Left lung (tissue), 10 donors: ENCODE data around the gene PKHD1. TPM values are rescaled to one million over a fixed set of nuclear protein-coding genes. Genes with fewer than 3 reads are reported as not detected.

ENCODE experiments used
- ATAC-seq: fragments of 200-7000 bp; cut with Tn5 transposase; one replicate; pipeline ENCODE4 v1.9.1; 2020; ENCODE audit warnings: moderate library complexity
- DNase-seq, 4 donors: peaks; one replicate each; pipeline ENCODE4 v3.0.0-alpha.2; 2013 to 2020
- H3K27ac ChIP-seq, 2 donors: fragments of 200-600 bp; sonication (generic) in 1 of 2; one replicate each; pipeline versions ENCODE4 v1.5.0 to v1.8.0; 2020 to 2021
- H3K27me3 ChIP-seq, 2 donors: fragments of 200-600 bp; sonication (generic) in 1 of 2; one replicate each; pipeline versions ENCODE4 v1.5.0 to v1.8.0; 2020 to 2021
- H3K36me3 ChIP-seq, 2 donors: fragments of 200-600 bp; sonication (generic) in 1 of 2; one replicate each; pipeline versions ENCODE4 v1.5.0 to v1.8.0; 2020 to 2021
- H3K4me1 ChIP-seq, 2 donors: fragments of 200-600 bp; one replicate each; pipeline ENCODE4 v1.8.0; 2021
- H3K4me3 ChIP-seq, 2 donors: fragments of 200-600 bp; sonication (generic) in 1 of 2; one replicate each; pipeline versions ENCODE4 v1.5.0 to v1.8.0; 2020 to 2021; ENCODE audit warnings: mild to moderate bottlenecking in 1 of 2
- H3K9me3 ChIP-seq, 2 donors: fragments of 200-600 bp; sonication (generic) in 1 of 2; one replicate each; pipeline versions ENCODE4 v1.5.0 to v1.8.0; 2020 to 2021
- intact Hi-C, 2 donors: fragments of 100-400 bp; cut with DNase I; formaldehyde crosslinking; loops; one replicate each; pipeline versions ENCODE4 v1.11.2 to v1.14.2; 2022
- polyA plus RNA-seq, 6 donors: library from polyadenylated mRNA; unstranded; fragments of 120-200 nt; gene quantifications; one replicate each; pipeline ENCODE4 v1.2.1, GENCODE V29; 2013; ENCODE audit not compliant: insufficient read length in 6 of 6
- total RNA-seq, 2 donors: library from RNA; stranded (reverse); fragmentation: NEBNext Ultra II Directional; extraction: Animal tissue kit (Norgen Biotek cat#: 25700); gene quantifications; one replicate each; pipeline ENCODE4 v1.2.1, GENCODE V29; 2021
- TF ChIP-seq, protein P1 (sequence below), 2 donors: fragments of 200-600 bp; sonication (generic) in 1 of 2; IDR thresholded peaks; one replicate each; pipeline versions ENCODE4 v1.5.0 to v1.8.0; 2021; ENCODE audit warnings: antibody characterized with exemption in 2 of 2
- donor health status: DM: no; HTN: yes; CAD: no.
- donor health status: DM: no; HTN: no; CAD: no.

The PKHD1 gene
- total and polyA plus RNA-seq, 8 donors, result 0.29 to 7.9 (median 6.2) TPM

DNA sequence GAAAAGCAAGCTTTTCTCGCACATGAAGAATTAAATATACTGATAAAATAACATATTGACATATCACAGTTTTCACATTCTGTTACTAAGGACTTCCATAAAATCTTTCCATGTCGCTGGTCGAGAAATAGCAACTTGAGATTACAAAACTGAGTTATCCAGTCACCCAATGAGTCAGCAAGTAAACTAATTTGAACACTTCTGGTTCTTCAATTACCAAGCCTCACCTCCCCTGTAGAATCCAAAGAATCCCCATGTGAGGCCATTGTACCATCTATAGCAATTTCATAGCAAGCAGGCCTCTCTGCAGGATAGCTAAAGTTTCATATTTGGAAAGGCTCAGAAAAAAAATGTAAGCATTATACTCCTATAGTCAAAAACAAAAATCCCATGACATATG, 87.3 kb downstream of the PKHD1 start:
- ATAC-seq, result peak; percentile 76
- H3K9me3 ChIP-seq, result no peaks in the 10 kb centered on the region
- H3K27me3 ChIP-seq, result peaks cover 0 to under 1% of the 10 kb centered on the region in 2 donors
- no peak overlapping the region for H3K4me3 ChIP-seq
- intact Hi-C loops, result no loop called here
- H3K36me3 ChIP-seq, result no peaks in the 10 kb centered on the region
- TF ChIP-seq, protein P1, sequence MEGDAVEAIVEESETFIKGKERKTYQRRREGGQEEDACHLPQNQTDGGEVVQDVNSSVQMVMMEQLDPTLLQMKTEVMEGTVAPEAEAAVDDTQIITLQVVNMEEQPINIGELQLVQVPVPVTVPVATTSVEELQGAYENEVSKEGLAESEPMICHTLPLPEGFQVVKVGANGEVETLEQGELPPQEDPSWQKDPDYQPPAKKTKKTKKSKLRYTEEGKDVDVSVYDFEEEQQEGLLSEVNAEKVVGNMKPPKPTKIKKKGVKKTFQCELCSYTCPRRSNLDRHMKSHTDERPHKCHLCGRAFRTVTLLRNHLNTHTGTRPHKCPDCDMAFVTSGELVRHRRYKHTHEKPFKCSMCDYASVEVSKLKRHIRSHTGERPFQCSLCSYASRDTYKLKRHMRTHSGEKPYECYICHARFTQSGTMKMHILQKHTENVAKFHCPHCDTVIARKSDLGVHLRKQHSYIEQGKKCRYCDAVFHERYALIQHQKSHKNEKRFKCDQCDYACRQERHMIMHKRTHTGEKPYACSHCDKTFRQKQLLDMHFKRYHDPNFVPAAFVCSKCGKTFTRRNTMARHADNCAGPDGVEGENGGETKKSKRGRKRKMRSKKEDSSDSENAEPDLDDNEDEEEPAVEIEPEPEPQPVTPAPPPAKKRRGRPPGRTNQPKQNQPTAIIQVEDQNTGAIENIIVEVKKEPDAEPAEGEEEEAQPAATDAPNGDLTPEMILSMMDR (IDR thresholded peaks at IDR 0.05), result no peak
- H3K27ac ChIP-seq, result no peak overlapping the region
- DNase-seq, result no peak
- no peaks in the 10 kb centered on the region for H3K4me1 ChIP-seq

DNA sequence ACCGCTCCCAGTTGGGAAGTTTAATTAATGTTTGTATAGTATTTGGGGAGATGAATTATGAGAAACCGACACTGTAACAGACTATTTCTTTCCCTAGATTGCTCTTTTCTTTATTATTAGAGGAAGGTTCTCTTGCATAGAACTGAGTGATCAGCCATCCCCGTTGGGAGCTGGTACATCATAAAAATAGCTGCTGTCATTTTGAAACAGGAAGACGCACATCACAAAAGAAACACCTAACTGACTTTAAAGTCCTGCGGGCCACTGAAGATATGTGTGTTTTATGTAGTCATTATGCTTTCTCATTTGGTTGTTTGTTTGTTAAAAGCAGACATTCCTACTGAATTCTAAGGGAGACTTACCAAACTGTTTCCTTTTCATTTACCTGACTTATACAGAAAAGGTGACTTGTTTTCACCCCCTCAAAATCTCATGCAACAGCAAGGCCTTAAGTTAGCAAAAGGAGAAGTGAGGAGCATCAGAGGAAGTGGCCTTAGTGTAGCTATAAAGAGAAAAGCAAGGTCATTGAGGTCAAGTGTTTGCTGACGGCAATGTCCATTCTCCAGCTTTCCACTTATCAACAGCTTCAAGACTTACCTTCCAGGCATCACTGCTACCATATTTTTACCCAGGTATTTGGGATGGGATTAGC, 91.0 kb downstream of the PKHD1 start:
- no peak overlapping the region for H3K27ac ChIP-seq
- H3K27me3 ChIP-seq, result peaks cover 0 to 8% of the 10 kb centered on the region in 2 donors
- intact Hi-C loops, result no loop called here
- H3K4me3 ChIP-seq, result no peak overlapping the region
- DNase-seq (no peak), ATAC-seq (no peak)
- no peaks in the 10 kb centered on the region for H3K9me3 ChIP-seq
- TF ChIP-seq, protein P1 (IDR thresholded peaks at IDR 0.05), result no peak
- H3K4me1 ChIP-seq, result no peaks in the 10 kb centered on the region
- no peaks in the 10 kb centered on the region for H3K36me3 ChIP-seq

DNA sequence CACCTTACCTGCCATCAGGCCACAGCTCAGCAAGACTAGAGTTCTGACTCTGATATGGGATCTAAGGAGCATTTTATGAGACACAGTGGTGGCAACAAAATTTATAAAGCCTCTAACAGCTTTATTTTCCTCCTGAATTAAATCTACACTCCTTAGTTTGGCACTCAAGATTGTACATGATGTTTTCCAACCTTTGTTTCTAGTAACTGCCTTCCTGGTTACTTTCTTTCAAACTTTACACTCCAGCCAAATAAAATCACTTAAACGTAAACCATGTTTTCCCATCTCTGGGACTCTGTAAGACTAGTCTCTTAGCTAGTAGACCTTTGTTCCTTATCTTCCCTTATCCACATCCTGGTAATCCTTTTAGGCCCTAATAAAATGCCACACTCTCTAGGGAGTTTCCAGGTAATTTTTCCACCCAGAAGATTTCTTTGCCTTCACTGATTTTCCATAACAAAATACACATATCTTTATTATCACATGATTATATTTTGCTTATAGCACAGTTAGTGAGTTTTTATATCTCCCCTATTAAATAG, 92.1 kb downstream of the PKHD1 start:
- Histone ChIP-seq H3K27ac (no peak overlapping the region), H3K4me1 (no peaks in the 10 kb centered on the region), H3K4me3 (no peak overlapping the region), H3K9me3 (no peaks in the 10 kb centered on the region), H3K27me3 (peaks cover 0 to 8% of the 10 kb centered on the region in 2 donors), H3K36me3 (no peaks in the 10 kb centered on the region)
- no peak for DNase-seq
- intact Hi-C loops, result no loop called here
- no peak for ATAC-seq
- TF ChIP-seq, protein P1 (IDR thresholded peaks at IDR 0.05), result no peak

DNA sequence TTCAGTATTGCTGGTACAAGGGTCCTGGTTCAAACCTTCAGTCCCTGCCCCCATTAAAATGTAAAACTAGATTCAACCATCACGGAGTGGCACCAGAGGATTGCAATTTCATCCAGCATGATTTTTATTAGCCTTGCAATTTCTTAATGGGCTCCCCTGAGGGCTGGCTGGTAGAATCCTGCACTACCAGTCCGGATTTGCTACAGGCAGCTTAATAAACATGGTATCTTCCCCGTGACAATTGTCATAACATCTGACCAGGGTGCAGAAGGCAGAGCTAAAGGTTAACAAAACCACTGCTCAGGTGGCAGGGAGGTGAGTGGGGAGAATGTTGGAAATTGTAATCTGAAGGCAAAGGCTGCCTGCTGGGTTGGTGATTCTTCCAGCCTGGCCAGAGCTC, 94.5 kb downstream of the PKHD1 start:
- ATAC-seq, result no peak
- Histone ChIP-seq H3K9me3 (no peaks in the 10 kb centered on the region), H3K36me3 (no peaks in the 10 kb centered on the region), H3K4me1 (no peaks in the 10 kb centered on the region), H3K4me3 (no peak overlapping the region), H3K27ac (no peak overlapping the region), H3K27me3 (peaks cover 0 to 8% of the 10 kb centered on the region in 2 donors)
- TF ChIP-seq, protein P1 (IDR thresholded peaks at IDR 0.05), result no peak
- intact Hi-C loops, result no loop called here
- no peak for DNase-seq

DNA sequence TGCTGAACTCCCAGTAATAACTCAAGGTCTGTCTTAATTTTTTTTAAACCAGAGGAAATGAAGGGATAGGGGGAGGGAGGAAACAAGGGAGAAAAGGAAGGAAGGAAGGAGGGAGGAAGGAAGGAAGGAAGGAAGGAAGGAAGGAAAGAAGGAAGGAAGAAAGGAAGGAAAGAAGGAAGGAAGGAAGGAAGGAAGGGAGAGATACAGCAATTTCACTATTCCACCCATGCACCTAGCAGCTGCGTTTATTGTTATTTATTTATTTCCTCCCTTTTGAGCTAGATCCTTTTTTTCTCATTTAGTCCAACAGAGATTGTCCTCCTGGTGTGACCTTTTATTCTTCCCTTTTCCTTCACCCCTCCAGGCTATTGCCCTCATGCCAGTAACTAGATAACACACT, 97.6 kb downstream of the PKHD1 start:
- intact Hi-C loops, result no loop called here
- no peak for ATAC-seq
- Histone ChIP-seq H3K9me3 (no peaks in the 10 kb centered on the region), H3K27me3 (peaks cover 0 to 5% of the 10 kb centered on the region in 2 donors), H3K4me1 (no peaks in the 10 kb centered on the region), H3K36me3 (no peaks in the 10 kb centered on the region), H3K27ac (no peak overlapping the region), H3K4me3 (no peak overlapping the region)
- no peak for DNase-seq
- TF ChIP-seq, protein P1 (IDR thresholded peaks at IDR 0.05), result no peak
